ENCODE data around the gene NBAS.

DNA sequence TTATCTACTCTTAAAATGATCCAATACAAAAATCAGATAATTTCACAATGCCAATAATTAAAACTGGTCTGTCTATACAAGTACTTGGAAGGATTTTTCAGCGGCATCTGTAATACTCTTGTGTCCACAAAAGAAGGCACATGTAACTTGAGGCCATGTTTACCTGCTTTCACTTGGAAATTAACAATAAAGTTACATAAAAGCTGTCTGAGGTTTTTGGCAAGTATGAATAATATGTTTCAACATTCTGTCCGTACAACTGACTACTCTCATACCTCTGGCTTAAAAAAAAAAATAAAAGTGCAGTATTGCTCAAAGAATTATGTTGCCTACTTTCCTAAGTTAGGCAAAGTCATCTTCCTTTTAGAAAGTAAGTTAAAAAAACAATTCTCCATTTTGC, 253.6 kb downstream of the NBAS start:
- TF ChIP-seq CTCF (conservative IDR thresholded peaks at IDR 0.05; ENCODE audit: low read length) (no peak), EZH2phosphoT487 (IDR thresholded peaks at IDR 0.05; ENCODE audit: borderline replicate concordance, low read depth, low read length) (no peak)

All from OCI-LY7 (cell line).